Measurements from ENCODE around the gene MYO3B.
"Not testable (repeated sequence)": the region's sequence is repeated elsewhere in the genome, so short reads cannot be mapped to it uniquely, and the experiment has no call there.

Gene MYO3B

GRCh38 chr2:170509452-170510193 is 331.7 kb downstream of the MYO3B start:
- no peak for DNase-seq (ENCODE audit: low read depth)

GRCh38 chr2:170512266-170512665 is 334.3 kb downstream of the MYO3B start:
- DNase-seq (ENCODE audit: low read depth), result no peak

GRCh38 chr2:170514140-170514539 is 336.2 kb downstream of the MYO3B start:
- DNase-seq (ENCODE audit: low read depth), result no peak

GRCh38 chr2:170517538-170517937 is 339.6 kb downstream of the MYO3B start:
- no peak for DNase-seq (ENCODE audit: low read depth)

- no peak for DNase-seq (ENCODE audit: low read depth)
Measured at GRCh38 chr2:170518911-170519310, 341.0 kb downstream of the MYO3B start.

GRCh38 chr2:170521299-170521698 is 343.4 kb downstream of the MYO3B start:
- DNase-seq (ENCODE audit: low read depth), result no peak

- DNase-seq (ENCODE audit: low read depth), result no peak
Measured at GRCh38 chr2:170523506-170523905, 345.6 kb downstream of the MYO3B start.

GRCh38 chr2:170524828-170525565 is 347.1 kb downstream of the MYO3B start:
- DNase-seq (ENCODE audit: low read depth), result peak; percentile 56

- peak; percentile 99 for DNase-seq (ENCODE audit: low read depth)
Measured at GRCh38 chr2:170525566-170525900, 347.6 kb downstream of the MYO3B start.

- DNase-seq (ENCODE audit: low read depth), result peak; percentile 89
Measured at GRCh38 chr2:170530284-170530745, 352.4 kb downstream of the MYO3B start.

- no peak for DNase-seq (ENCODE audit: low read depth)
Measured at GRCh38 chr2:170530803-170531564, 353.0 kb downstream of the MYO3B start.

GRCh38 chr2:170531876-170532275 is 353.9 kb downstream of the MYO3B start:
- DNase-seq (ENCODE audit: low read depth), result no peak

- DNase-seq (ENCODE audit: low read depth), result no peak
Measured at GRCh38 chr2:170533156-170533555, 355.2 kb downstream of the MYO3B start.

GRCh38 chr2:170535552-170535951 is 357.6 kb downstream of the MYO3B start:
- DNase-seq (ENCODE audit: low read depth), result no peak

GRCh38 chr2:170544817-170545216 is 366.9 kb downstream of the MYO3B start:
- no peak for DNase-seq (ENCODE audit: low read depth)

- no peak for DNase-seq (ENCODE audit: low read depth)
Measured at GRCh38 chr2:170548304-170548703, 370.4 kb downstream of the MYO3B start.

- no peak for DNase-seq (ENCODE audit: low read depth)
Measured at GRCh38 chr2:170550501-170550900, 372.6 kb downstream of the MYO3B start.

GRCh38 chr2:170551899-170552298 is 374.0 kb downstream of the MYO3B start:
- not testable (repeated sequence) for DNase-seq (ENCODE audit: low read depth)

GRCh38 chr2:170553748-170554147 is 375.8 kb downstream of the MYO3B start:
- DNase-seq (ENCODE audit: low read depth), result no peak

- DNase-seq (ENCODE audit: low read depth), result peak; percentile 33
Measured at GRCh38 chr2:170554278-170554955, 376.5 kb downstream of the MYO3B start.

GRCh38 chr2:170562928-170563327 is 385.0 kb downstream of the MYO3B start:
- no peak for DNase-seq (ENCODE audit: low read depth)

- no peak for DNase-seq (ENCODE audit: low read depth)
Measured at GRCh38 chr2:170563401-170563800, 385.5 kb downstream of the MYO3B start.

All from iris pigment epithelial cell (primary cell).